ENCODE measurements around the gene PEX6.

DNA sequence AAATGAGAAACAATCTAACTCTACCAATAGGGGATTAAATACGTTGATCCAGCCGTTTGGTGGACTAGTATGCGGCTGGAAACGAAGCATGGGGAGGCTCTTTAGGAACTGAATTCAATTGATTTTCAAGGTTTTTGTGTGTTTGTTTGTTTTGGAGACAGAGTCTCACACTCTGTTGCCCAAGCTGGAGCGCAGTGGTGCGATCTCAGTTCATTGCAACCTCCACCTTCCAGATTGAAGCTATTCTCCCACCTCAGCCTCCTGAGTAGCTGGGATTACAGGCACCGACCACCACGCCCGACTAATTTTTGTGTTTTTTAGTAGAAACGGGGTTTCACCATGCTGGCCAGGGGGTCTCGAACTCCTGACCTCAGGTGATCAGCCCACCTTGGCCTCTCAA is 42.6 kb downstream of the PEX6 start:
- TF ChIP-seq, protein P1, sequence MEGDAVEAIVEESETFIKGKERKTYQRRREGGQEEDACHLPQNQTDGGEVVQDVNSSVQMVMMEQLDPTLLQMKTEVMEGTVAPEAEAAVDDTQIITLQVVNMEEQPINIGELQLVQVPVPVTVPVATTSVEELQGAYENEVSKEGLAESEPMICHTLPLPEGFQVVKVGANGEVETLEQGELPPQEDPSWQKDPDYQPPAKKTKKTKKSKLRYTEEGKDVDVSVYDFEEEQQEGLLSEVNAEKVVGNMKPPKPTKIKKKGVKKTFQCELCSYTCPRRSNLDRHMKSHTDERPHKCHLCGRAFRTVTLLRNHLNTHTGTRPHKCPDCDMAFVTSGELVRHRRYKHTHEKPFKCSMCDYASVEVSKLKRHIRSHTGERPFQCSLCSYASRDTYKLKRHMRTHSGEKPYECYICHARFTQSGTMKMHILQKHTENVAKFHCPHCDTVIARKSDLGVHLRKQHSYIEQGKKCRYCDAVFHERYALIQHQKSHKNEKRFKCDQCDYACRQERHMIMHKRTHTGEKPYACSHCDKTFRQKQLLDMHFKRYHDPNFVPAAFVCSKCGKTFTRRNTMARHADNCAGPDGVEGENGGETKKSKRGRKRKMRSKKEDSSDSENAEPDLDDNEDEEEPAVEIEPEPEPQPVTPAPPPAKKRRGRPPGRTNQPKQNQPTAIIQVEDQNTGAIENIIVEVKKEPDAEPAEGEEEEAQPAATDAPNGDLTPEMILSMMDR (IDR thresholded peaks at IDR 0.05; ENCODE audit: extremely low read depth in 1 of 2, insufficient read depth in 1 of 2, low read depth in 1 of 2, low read length in 2 of 2), result no peak
- no peak for TF ChIP-seq JUN (IDR thresholded peaks at IDR 0.05; ENCODE audit: borderline replicate concordance, insufficient read depth, insufficient read length, low read depth)
- no peak for TF ChIP-seq POLR2A (IDR thresholded peaks at IDR 0.05; ENCODE audit: low read depth, low read length)

Data from endothelial cell of umbilical vein (primary cell).